MM.1S (cell line): Measurements from ENCODE around the gene IL18RAP.

Experiments used
- DNase-seq: peaks from one replicate; pipeline ENCODE4 v3.0.0-alpha.2; 2015
- H2AFZ ChIP-seq: fragments of 300-600 bp; sonication (generic); 2 replicates; pipeline ENCODE4 v1.6.0; 2016; ENCODE audit warnings: antibody characterized with exemption, low read length
- H3F3A ChIP-seq: fragments of 300-600 bp; sonication (generic); 2 replicates; pipeline ENCODE4 v1.6.1; 2016; ENCODE audit warnings: mild to moderate bottlenecking, antibody characterized with exemption, low read length, moderate library complexity, mixed read lengths; ENCODE audit not compliant: insufficient read depth
- H3K27ac ChIP-seq: fragments of 300-600 bp; sonication (generic); 2 replicates; pipeline ENCODE4 v1.5.1; 2016; ENCODE audit warnings: mild to moderate bottlenecking, low read length
- H3K27me3 ChIP-seq: fragments of 300-600 bp; sonication (generic); replicated peaks from 2 replicates; pipeline ENCODE4 v1.6.0; 2016; ENCODE audit warnings: low read length; ENCODE audit not compliant: insufficient read depth
- H3K36me3 ChIP-seq: fragments of 300-600 bp; sonication (generic); replicated peaks from 2 replicates; pipeline ENCODE4 v1.6.1; 2016; ENCODE audit warnings: mild to moderate bottlenecking, low read length, mixed read lengths; ENCODE audit not compliant: insufficient read depth
- H3K4me1 ChIP-seq: fragments of 300-600 bp; sonication (generic); 2 replicates; pipeline ENCODE4 v1.6.1; 2016; ENCODE audit warnings: low read length, mixed read lengths
- H3K4me2 ChIP-seq: fragments of 300-600 bp; sonication (generic); 2 replicates; pipeline ENCODE4 v1.6.0; 2016; ENCODE audit warnings: low read depth, low read length
- H3K4me3 ChIP-seq: fragments of 300-600 bp; sonication (generic); 2 replicates; pipeline ENCODE4 v1.5.1; 2016; ENCODE audit warnings: low read length, mixed read lengths
- H3K79me2 ChIP-seq: fragments of 300-600 bp; sonication (generic); 2 replicates; pipeline ENCODE4 v1.6.1; 2016; ENCODE audit warnings: mixed run types, low read length, mixed read lengths
- H3K9ac ChIP-seq: fragments of 300-600 bp; sonication (generic); 2 replicates; pipeline ENCODE4 v1.6.1; 2016; ENCODE audit warnings: low read length, mixed read lengths
- H3K9me2 ChIP-seq: fragments of 300-600 bp; sonication (generic); replicated peaks from 2 replicates; pipeline ENCODE4 v1.6.1; 2016; ENCODE audit warnings: mild to moderate bottlenecking, low read length, mixed read lengths; ENCODE audit not compliant: insufficient read depth
- H3K9me3 ChIP-seq: fragments of 300-600 bp; sonication (generic); replicated peaks from 2 replicates; pipeline ENCODE4 v1.6.1; 2016; ENCODE audit warnings: mild to moderate bottlenecking, low read length, mixed read lengths; ENCODE audit not compliant: insufficient read depth
- H4K20me1 ChIP-seq: fragments of 300-600 bp; sonication (generic); 2 replicates; pipeline ENCODE4 v1.6.1; 2016; ENCODE audit warnings: mild to moderate bottlenecking, low read length, moderate library complexity, mixed read lengths; ENCODE audit not compliant: insufficient read depth
- EZH2 ChIP-seq: fragments of 300-600 bp; sonication (generic); optimal IDR thresholded peaks from 2 replicates; pipeline ENCODE3; 2017; ENCODE audit warnings: low read depth, mild to moderate bottlenecking, antibody characterized with exemption, low read length, mixed read lengths
- EZH2phosphoT487 ChIP-seq: fragments of 300-600 bp; sonication (generic); IDR thresholded peaks from 2 replicates; pipeline ENCODE4 v1.6.1; 2018; ENCODE audit warnings: antibody characterized with exemption, low read length
- TF ChIP-seq, protein P1 (sequence below): fragments of 300-600 bp; sonication (generic); IDR thresholded peaks from 2 replicates; pipeline ENCODE4 v1.5.1; 2016; ENCODE audit warnings: antibody characterized with exemption, low read length, mixed read lengths

The IL18RAP gene

GRCh38 chr2:102425441-102426132, 2.6 kb downstream of the IL18RAP start:
- Histone ChIP-seq H3K4me2 (no peak overlapping the region), H3K4me3 (no peak overlapping the region), H3K9ac (no peak overlapping the region), H3K9me3 (no peaks in the 10 kb centered on the region), H3K27me3 (no peaks in the 10 kb centered on the region), H3K36me3 (no peaks in the 10 kb centered on the region), H2AFZ (no peak overlapping the region), H3K9me2 (no peaks in the 10 kb centered on the region), H3K4me1 (no peaks in the 10 kb centered on the region), H3K79me2 (no peaks in the 10 kb centered on the region), H3K27ac (no peak overlapping the region), H4K20me1 (no peaks in the 10 kb centered on the region), H3F3A (no peaks in the 10 kb centered on the region)
- DNase-seq: no peak
- TF ChIP-seq, protein P1, sequence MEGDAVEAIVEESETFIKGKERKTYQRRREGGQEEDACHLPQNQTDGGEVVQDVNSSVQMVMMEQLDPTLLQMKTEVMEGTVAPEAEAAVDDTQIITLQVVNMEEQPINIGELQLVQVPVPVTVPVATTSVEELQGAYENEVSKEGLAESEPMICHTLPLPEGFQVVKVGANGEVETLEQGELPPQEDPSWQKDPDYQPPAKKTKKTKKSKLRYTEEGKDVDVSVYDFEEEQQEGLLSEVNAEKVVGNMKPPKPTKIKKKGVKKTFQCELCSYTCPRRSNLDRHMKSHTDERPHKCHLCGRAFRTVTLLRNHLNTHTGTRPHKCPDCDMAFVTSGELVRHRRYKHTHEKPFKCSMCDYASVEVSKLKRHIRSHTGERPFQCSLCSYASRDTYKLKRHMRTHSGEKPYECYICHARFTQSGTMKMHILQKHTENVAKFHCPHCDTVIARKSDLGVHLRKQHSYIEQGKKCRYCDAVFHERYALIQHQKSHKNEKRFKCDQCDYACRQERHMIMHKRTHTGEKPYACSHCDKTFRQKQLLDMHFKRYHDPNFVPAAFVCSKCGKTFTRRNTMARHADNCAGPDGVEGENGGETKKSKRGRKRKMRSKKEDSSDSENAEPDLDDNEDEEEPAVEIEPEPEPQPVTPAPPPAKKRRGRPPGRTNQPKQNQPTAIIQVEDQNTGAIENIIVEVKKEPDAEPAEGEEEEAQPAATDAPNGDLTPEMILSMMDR: no peak

DNA sequence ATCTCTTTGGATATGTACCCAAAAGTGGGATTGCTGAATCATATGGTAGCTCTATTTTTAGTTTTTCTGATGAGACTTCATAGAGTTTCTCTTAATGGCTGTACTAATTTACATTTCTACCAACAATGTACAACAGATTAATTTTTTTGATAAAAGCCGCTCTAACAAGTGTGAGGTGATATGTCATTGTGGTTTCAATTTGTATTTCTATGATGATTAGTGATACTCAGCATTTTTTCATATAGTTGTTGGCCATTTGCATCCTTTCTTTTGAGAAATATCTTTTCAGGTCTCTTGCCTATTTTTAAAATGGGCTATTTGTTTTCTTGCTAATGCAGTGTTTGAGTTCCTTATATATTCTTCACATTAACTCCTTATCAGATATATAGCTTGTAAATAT, 4.3 kb downstream of the IL18RAP start:
- Histone ChIP-seq H3K9me3 (no peaks in the 10 kb centered on the region), H2AFZ (no peak overlapping the region), H3K9me2 (no peaks in the 10 kb centered on the region), H3K27ac (no peak overlapping the region), H3F3A (no peaks in the 10 kb centered on the region), H4K20me1 (no peaks in the 10 kb centered on the region), H3K4me2 (no peak overlapping the region), H3K4me1 (no peaks in the 10 kb centered on the region), H3K27me3 (no peaks in the 10 kb centered on the region), H3K9ac (no peak overlapping the region), H3K4me3 (no peak overlapping the region), H3K36me3 (no peaks in the 10 kb centered on the region), H3K79me2 (no peaks in the 10 kb centered on the region)
- TF ChIP-seq EZH2phosphoT487: no peak
- TF ChIP-seq EZH2: no peak
- TF ChIP-seq, protein P1: no peak
- no peak for DNase-seq

- TF ChIP-seq EZH2phosphoT487: no peak
- H3K9ac ChIP-seq: no peak overlapping the region
- H3K27ac ChIP-seq: no peak overlapping the region
- H4K20me1 ChIP-seq: no peaks in the 10 kb centered on the region
- H3K9me3 ChIP-seq: no peaks in the 10 kb centered on the region
- no peak overlapping the region for H2AFZ ChIP-seq
- no peak overlapping the region for H3K4me2 ChIP-seq
- no peaks in the 10 kb centered on the region for H3K27me3 ChIP-seq
- no peaks in the 10 kb centered on the region for H3K79me2 ChIP-seq
- no peaks in the 10 kb centered on the region for H3K36me3 ChIP-seq
- no peak for DNase-seq
- no peaks in the 10 kb centered on the region for H3K9me2 ChIP-seq
- no peak overlapping the region for H3K4me3 ChIP-seq
- H3F3A ChIP-seq: no peaks in the 10 kb centered on the region
- H3K4me1 ChIP-seq: no peaks in the 10 kb centered on the region
Measured at GRCh38 chr2:102428573-102428972, 5.6 kb downstream of the IL18RAP start.

- H3K9me2 ChIP-seq: no peaks in the 10 kb centered on the region
- TF ChIP-seq EZH2 (no peak), EZH2phosphoT487 (no peak)
- TF ChIP-seq, protein P1: no peak
- no peaks in the 10 kb centered on the region for H4K20me1 ChIP-seq
- no peaks in the 10 kb centered on the region for H3K36me3 ChIP-seq
- no peak overlapping the region for H3K4me3 ChIP-seq
- H3K27me3 ChIP-seq: no peaks in the 10 kb centered on the region
- H3K4me1 ChIP-seq: no peaks in the 10 kb centered on the region
- H3F3A ChIP-seq: no peaks in the 10 kb centered on the region
- no peak overlapping the region for H3K9ac ChIP-seq
- H2AFZ ChIP-seq: no peak overlapping the region
- H3K27ac ChIP-seq: no peak overlapping the region
- H3K4me2 ChIP-seq: no peak overlapping the region
- H3K9me3 ChIP-seq: no peaks in the 10 kb centered on the region
- no peaks in the 10 kb centered on the region for H3K79me2 ChIP-seq
- DNase-seq: no peak
Measured at GRCh38 chr2:102432386-102432785, 9.4 kb downstream of the IL18RAP start.
